ENCODE measurements around the gene IL1RAP. TPM values are rescaled to one million over a fixed set of nuclear protein-coding genes. Genes with fewer than 3 reads are reported as not detected.

IL1RAP gene
- total and polyA plus RNA-seq, 2 donors (not counting 3 experiments of a cell fraction or from before 2014, with no cell fraction given): 4.3 to 9.2 TPM

GRCh38 chr3:190617185-190617584 lies 103.3 kb downstream of the IL1RAP start:
- no peak for TF ChIP-seq POLR2A (IDR thresholded peaks at IDR 0.05; ENCODE audit: low read depth, low read length)
- TF ChIP-seq EZH2 (IDR thresholded peaks at IDR 0.05; ENCODE audit: borderline replicate concordance, low read depth, low read length, severe bottlenecking): no peak
- no peak for TF ChIP-seq MYC (IDR thresholded peaks at IDR 0.05; ENCODE audit: low read depth, low read length)
- TF ChIP-seq MAX (IDR thresholded peaks at IDR 0.05; ENCODE audit: insufficient read depth, insufficient read length): no peak
- no peak for TF ChIP-seq CTCF (IDR thresholded peaks at IDR 0.05; ENCODE audit: extremely low read depth in 1 of 2, insufficient read depth in 1 of 2, low read depth in 1 of 2, low read length in 2 of 2)
- no peak for TF ChIP-seq JUN (IDR thresholded peaks at IDR 0.05; ENCODE audit: borderline replicate concordance, insufficient read depth, insufficient read length, low read depth)
- TF ChIP-seq POLR2AphosphoS5 (IDR thresholded peaks at IDR 0.05; ENCODE audit: insufficient read depth, low read depth, low read length): no peak
- no peak for TF ChIP-seq GATA2 (IDR thresholded peaks at IDR 0.05; ENCODE audit: insufficient read depth, insufficient read length, low read depth, low read length)
- no peak for TF ChIP-seq FOS (IDR thresholded peaks at IDR 0.05; ENCODE audit: borderline replicate concordance, insufficient read depth, low read length)
- Histone ChIP-seq H3K4me1 (ENCODE audit: control insufficient read depth, extremely low read depth, insufficient read depth, low read length) (peaks cover 7% of the 10 kb centered on the region), H3K9ac (replicated peaks; ENCODE audit: extremely low read depth, insufficient read depth, low read length) (no peak overlapping the region), H3K79me2 (ENCODE audit: control insufficient read depth, insufficient read depth, low read length) (no peaks in the 10 kb centered on the region), H3K9me1 (replicated peaks; ENCODE audit: control insufficient read depth, extremely low read depth, insufficient read depth, low read length) (no peaks in the 10 kb centered on the region), H3K27ac (ENCODE audit: insufficient read depth, low read depth, low read length) (no peak overlapping the region), H3K4me2 (ENCODE audit: insufficient read depth, low read length) (no peak overlapping the region), H3K9me3 (replicated peaks; ENCODE audit: control insufficient read depth, insufficient read depth, low read length) (no peaks in the 10 kb centered on the region), H3K27me3 (ENCODE audit: control insufficient read depth in 2 of 2, insufficient read depth in 2 of 2, low read length in 2 of 2) (no peaks in the 10 kb centered on the region), H4K20me1 (replicated peaks; ENCODE audit: control insufficient read depth, extremely low read depth, insufficient read depth, low read length) (no peaks in the 10 kb centered on the region), H3K4me3 (replicated peaks in 1 of 3; ENCODE audit: insufficient read depth in 1 of 3, low read depth in 1 of 3, low read length in 3 of 3) (no peak overlapping the region), H2AFZ (ENCODE audit: low read depth, low read length) (no peak overlapping the region), H3K36me3 (ENCODE audit: control insufficient read depth in 2 of 2, extremely low read depth in 1 of 2, insufficient read depth in 2 of 2, low read length in 2 of 2) (no peaks in the 10 kb centered on the region)
- FAIRE-seq (no peak), DNase-seq (ENCODE audit: low read depth, low spot score) (no peak)
- dilution Hi-C loops (cut with MboI; ENCODE audit: extremely low pct_ligation_motif_present, low sequenced_read_pairs) (no loop called here), intact Hi-C loops (cut with micrococcal nuclease) (no loop called here)
- POLR2A ChIA-PET: no interaction called here
- CTCF ChIA-PET: no interaction called here
- no TSS peak for BruUV-seq (replicated peaks)

All from endothelial cell of umbilical vein (primary cell).